IMR-90 (cell line): Measurements from ENCODE around the gene ST6GALNAC2. TPM values are rescaled to one million over a fixed set of nuclear protein-coding genes. Genes with fewer than 3 reads are reported as not detected.

Experiments
- ATAC-seq: fragments of 200-7000 bp; cut with Tn5 transposase; 2 replicates; pipeline ENCODE4 v1.9.1; 2020; ENCODE audit warnings: low read depth, mild to moderate bottlenecking, moderate library complexity
- BruUV-seq: library from RNA; stranded (reverse); fragments of 400-500 nt; replicated peaks from 2 replicates; lab custom pipeline; 2021; lab: Mats Ljungman, UMichigan
- CTCF ChIA-PET: fragments of 300-600 bp; formaldehyde crosslinking; extraction: SDS; loops from one replicate; lab custom pipeline; 2021; ENCODE audit warnings: antibody characterized with exemption; lab: Yijun Ruan, JAX
- POLR2A ChIA-PET: fragments of 300-600 bp; sonication (Branson Sonifier 250); formaldehyde crosslinking; loops from one replicate; lab custom pipeline; 2022; ENCODE audit warnings: antibody characterized with exemption; ENCODE audit not compliant: unreplicated experiment; lab: Charles Lee
- DNase-seq: peaks from one replicate; pipeline ENCODE4 v3.0.0; 2013
- H2AFZ ChIP-seq: replicated peaks from 2 replicates; pipeline ENCODE3; 2013; ENCODE audit warnings: low read length, mild to moderate bottlenecking; ENCODE audit not compliant: poor library complexity
- H2AK5ac ChIP-seq: 2 replicates; pipeline ENCODE4 v1.6.1; 2013; ENCODE audit warnings: low read depth, low read length, inconsistent platforms
- H2AK9ac ChIP-seq: replicated peaks from 2 replicates; pipeline ENCODE3; 2013; ENCODE audit warnings: mild to moderate bottlenecking, low read depth, low read length, moderate library complexity; ENCODE audit not compliant: poor library complexity
- H2BK120ac ChIP-seq: 2 replicates; pipeline ENCODE4 v1.6.1; 2013; ENCODE audit warnings: low read depth, low read length, inconsistent platforms
- H2BK15ac ChIP-seq: 3 replicates; pipeline ENCODE4 v1.6.1; 2013; ENCODE audit warnings: low read depth, low read length, inconsistent platforms
- H2BK20ac ChIP-seq: 2 replicates; pipeline ENCODE4 v1.6.1; 2013; ENCODE audit warnings: low read depth, mild to moderate bottlenecking, inconsistent platforms, low read length, moderate library complexity
- H2BK5ac ChIP-seq: 2 replicates; pipeline ENCODE4 v1.6.1; 2013; ENCODE audit warnings: mild to moderate bottlenecking, low read depth, low read length, inconsistent platforms; ENCODE audit not compliant: poor library complexity, severe bottlenecking
- H3K14ac ChIP-seq: replicated peaks from 2 replicates; pipeline ENCODE4 v1.6.1; 2013; ENCODE audit warnings: low read depth, low read length, inconsistent platforms
- H3K18ac ChIP-seq: 2 replicates; pipeline ENCODE4 v1.6.1; 2013; ENCODE audit warnings: low read depth, low read length, control low read depth
- H3K23ac ChIP-seq: 2 replicates; pipeline ENCODE4 v1.6.1; 2013; ENCODE audit warnings: low read depth, low read length, inconsistent platforms
- H3K27ac ChIP-seq: 2 replicates; pipeline ENCODE4 v1.5.1; 2013; ENCODE audit warnings: mild to moderate bottlenecking, control low read depth, low read length; ENCODE audit not compliant: insufficient read depth
- H3K27me3 ChIP-seq: 2 replicates; pipeline ENCODE4 v1.6.1; 2013; ENCODE audit warnings: low read length; ENCODE audit not compliant: control insufficient read depth, insufficient read depth
- H3K36me3 ChIP-seq: 2 replicates; pipeline ENCODE4 v1.6.1; 2013; ENCODE audit warnings: low read length, mixed read lengths; ENCODE audit not compliant: control insufficient read depth, insufficient read depth
- H3K4ac ChIP-seq: 2 replicates; pipeline ENCODE4 v1.6.1; 2013; ENCODE audit warnings: low read depth, low read length, inconsistent platforms
- H3K4me1 ChIP-seq: 2 replicates; pipeline ENCODE4 v1.6.1; 2013; ENCODE audit warnings: low read length, mixed read lengths; ENCODE audit not compliant: control insufficient read depth, insufficient read depth
- H3K4me2 ChIP-seq: 2 replicates; pipeline ENCODE4 v1.6.1; 2013; ENCODE audit warnings: low read depth, mild to moderate bottlenecking, control low read depth, low read length, moderate library complexity
- H3K4me3 ChIP-seq: 2 replicates; pipeline ENCODE4 v1.5.1; 2013; ENCODE audit warnings: low read depth, mild to moderate bottlenecking, control low read depth, low read length, moderate library complexity; ENCODE audit not compliant: insufficient read depth
- H3K56ac ChIP-seq: 2 replicates; pipeline ENCODE4 v1.6.1; 2013; ENCODE audit warnings: low read length, inconsistent platforms; ENCODE audit not compliant: insufficient read depth; ENCODE audit errors: extremely low read depth
- H3K79me1 ChIP-seq, 2 experiments: 2 replicates each; pipeline ENCODE4 v1.6.1; 2013; ENCODE audit warnings: low read length in 2 of 2, inconsistent platforms in 1 of 2, low read depth in 1 of 2
- H3K9ac ChIP-seq: 2 replicates; pipeline ENCODE4 v1.6.1; 2013; ENCODE audit warnings: low read depth, low read length, control low read depth
- H3K9me1 ChIP-seq: 2 replicates; pipeline ENCODE4 v1.6.1; 2013; ENCODE audit warnings: low read length, inconsistent platforms; ENCODE audit not compliant: insufficient read depth
- H3K9me3 ChIP-seq: 2 replicates; pipeline ENCODE4 v1.6.1; 2013; ENCODE audit warnings: low read length; ENCODE audit not compliant: control insufficient read depth, insufficient read depth
- H4K20me1 ChIP-seq: 2 replicates; pipeline ENCODE4 v1.6.1; 2013; ENCODE audit warnings: low read length, inconsistent platforms; ENCODE audit not compliant: insufficient read depth
- H4K5ac ChIP-seq: 2 replicates; pipeline ENCODE4 v1.6.1; 2013; ENCODE audit warnings: mild to moderate bottlenecking, low read depth, low read length, control low read depth
- H4K8ac ChIP-seq, 2 experiments: 2 replicates each; pipeline ENCODE4 v1.6.1; 2013; ENCODE audit warnings: low read depth in 2 of 2, low read length in 2 of 2, control low read depth in 1 of 2, inconsistent platforms in 1 of 2
- H4K91ac ChIP-seq: 2 replicates; pipeline ENCODE4 v1.6.1; 2013; ENCODE audit warnings: low read depth, low read length, inconsistent platforms; ENCODE audit not compliant: insufficient read depth
- FOS ChIP-seq: fragments of 150-350 bp; IDR thresholded peaks from 2 replicates; pipeline ENCODE4 v1.6.1; 2016; ENCODE audit warnings: low read depth, low read length
- NFE2L2 ChIP-seq: fragments of 150-350 bp; IDR thresholded peaks from 2 replicates; pipeline ENCODE4 v1.6.1; 2016; ENCODE audit warnings: low read depth, mild to moderate bottlenecking, low read length
- RCOR1 ChIP-seq: IDR thresholded peaks from 2 replicates; pipeline ENCODE4 v1.6.1; 2012; ENCODE audit warnings: mild to moderate bottlenecking, low read length, improper control_type of control experiment; ENCODE audit not compliant: insufficient replicate concordance
- RFX5 ChIP-seq: IDR thresholded peaks from 2 replicates; pipeline ENCODE4 v1.8.0; 2012; ENCODE audit warnings: low read depth, mild to moderate bottlenecking, low read length, moderate library complexity
- SMC3 ChIP-seq: fragments of 150-350 bp; IDR thresholded peaks from 2 replicates; pipeline ENCODE4 v1.6.1; 2016; ENCODE audit warnings: low read depth, mild to moderate bottlenecking, antibody characterized with exemption, low read length, moderate library complexity
- WGBS, 2 experiments: methylation state at CpG; one replicate each; pipeline versions ENCODE4 v1.1.5 to v1.1.7; 2013; ENCODE audit warnings: missing lambda C conversion rate in 2 of 2; ENCODE audit not compliant: insufficient read length in 1 of 2; ENCODE audit errors: extremely low coverage in 2 of 2; 5-methylcytosine and 5-hydroxymethylcytosine counted together
- dilution Hi-C: fragments of 300-500 bp; cut with HindIII; formaldehyde crosslinking; loops from one replicate; pipeline ENCODE4 v1.14.3; 2018; ENCODE audit warnings: low sequenced_read_pairs; ENCODE audit not compliant: unreplicated experiment
- in situ Hi-C: fragments of 300-500 bp; cut with MboI; formaldehyde crosslinking; loops from 3 replicates; pipeline ENCODE4 v1.14.3; 2019; ENCODE audit warnings: low sequenced_read_pairs, inconsistent platforms, mixed read lengths
- intact Hi-C: fragments of 100-400 bp; cut with micrococcal nuclease; formaldehyde crosslinking; loops from 2 replicates; pipeline ENCODE4 v1.10.0; 2022
- polyA plus RNA-seq, 3 experiments: library from polyadenylated mRNA; depleted of rRNA; stranded (reverse); fragments of >200 nt; gene quantifications; 2 replicates each; pipeline ENCODE4 v1.2.3, GENCODE V29; 2012; ENCODE audit warnings: low replicate concordance in 1 of 3
- total RNA-seq: library from RNA; depleted of rRNA; stranded (reverse); fragments of >200 nt; gene quantifications from 2 replicates; pipeline ENCODE4 v1.2.3, GENCODE V29; 2012

Gene ST6GALNAC2
- total and polyA plus RNA-seq, 2 of the 4 experiments (the other 2 are of a cell fraction), result 0.10 TPM; not detected in 1

DNA sequence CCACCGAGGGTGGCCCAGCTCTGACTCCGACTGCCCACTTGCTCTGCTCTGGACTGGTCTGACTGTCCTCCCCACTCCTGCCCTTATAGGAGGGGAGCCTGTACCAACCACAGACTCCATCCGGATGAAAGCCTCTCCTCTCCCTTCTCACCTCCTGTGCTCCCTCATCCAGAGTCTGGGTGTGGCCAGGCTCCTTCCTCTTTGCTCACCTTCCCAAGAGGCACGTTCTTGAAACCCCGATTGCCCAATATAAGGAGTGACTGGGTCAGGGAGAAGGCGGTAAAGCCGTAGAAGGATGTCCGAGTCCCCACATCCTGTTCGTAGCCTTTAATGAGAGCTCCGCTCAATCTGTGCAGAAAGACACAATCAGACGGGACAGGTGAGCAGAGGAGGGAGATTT is 40.8 kb upstream of the ST6GALNAC2 start:
- H3K4ac ChIP-seq, result no peak overlapping the region
- no peak overlapping the region for H2AK5ac ChIP-seq
- no peak overlapping the region for H4K91ac ChIP-seq
- ChIA-PET POLR2A (no interaction called here), CTCF (interaction anchor here (0.5 kb wide), 1 partner anchor 11 kb away, joined by 5 read pairs; no protein-coding TSS in a partner anchor)
- no peaks in the 10 kb centered on the region for H3K36me3 ChIP-seq
- H2AK9ac ChIP-seq, result no peak overlapping the region
- no peaks in the 10 kb centered on the region for H4K20me1 ChIP-seq
- H3K4me3 ChIP-seq, result no peak overlapping the region
- no peak overlapping the region for H4K8ac ChIP-seq
- dilution Hi-C loops (no loop called here), in situ Hi-C loops (no loop called here), intact Hi-C loops (no loop called here)
- H3K27ac ChIP-seq, result no peak overlapping the region
- no peak overlapping the region for H3K56ac ChIP-seq
- no peak overlapping the region for H3K18ac ChIP-seq
- H2BK20ac ChIP-seq, result no peak overlapping the region
- H2BK5ac ChIP-seq, result no peak overlapping the region
- H2BK120ac ChIP-seq, result no peak overlapping the region
- BruUV-seq, result no TSS peak
- H3K9me1 ChIP-seq, result 0 out of 2 replicates have a peak, but pooled peaks cover 2% of the 10 kb centered on the region
- no peak overlapping the region for H3K9ac ChIP-seq
- peaks cover 2% of the 10 kb centered on the region; the same call in 1 of the 2 replicates for H3K4me1 ChIP-seq
- ATAC-seq, result no peak
- no peak for DNase-seq
- H2BK15ac ChIP-seq, result no peak overlapping the region
- no peak overlapping the region for H3K14ac ChIP-seq
- no peak overlapping the region for H2AFZ ChIP-seq
- WGBS, 2 experiments, result 72% methylated on average over 4 of the region's 11 CpGs; no CpG with 5 or more reads in 1 of the 2 experiments
- H3K23ac ChIP-seq, result no peak overlapping the region
- no peaks in the 10 kb centered on the region for H3K79me1 ChIP-seq
- H4K5ac ChIP-seq, result no peak overlapping the region
- TF ChIP-seq FOS, result no peak
- no peak for TF ChIP-seq RCOR1
- TF ChIP-seq RFX5, result no peak
- TF ChIP-seq SMC3, result no peak
- TF ChIP-seq NFE2L2, result no peak
- H3K9me3 ChIP-seq, result no peaks in the 10 kb centered on the region
- peaks cover 17% of the 10 kb centered on the region for H3K27me3 ChIP-seq
- no peak overlapping the region for H3K4me2 ChIP-seq
